ENCODE measurements around the gene HHAT.

The HHAT gene

GRCh38 chr1:210499956-210500355 lies 171.3 kb downstream of the HHAT start:
- no peak for DNase-seq

GRCh38 chr1:210500831-210501230 lies 172.1 kb downstream of the HHAT start:
- no peak for DNase-seq

DNA sequence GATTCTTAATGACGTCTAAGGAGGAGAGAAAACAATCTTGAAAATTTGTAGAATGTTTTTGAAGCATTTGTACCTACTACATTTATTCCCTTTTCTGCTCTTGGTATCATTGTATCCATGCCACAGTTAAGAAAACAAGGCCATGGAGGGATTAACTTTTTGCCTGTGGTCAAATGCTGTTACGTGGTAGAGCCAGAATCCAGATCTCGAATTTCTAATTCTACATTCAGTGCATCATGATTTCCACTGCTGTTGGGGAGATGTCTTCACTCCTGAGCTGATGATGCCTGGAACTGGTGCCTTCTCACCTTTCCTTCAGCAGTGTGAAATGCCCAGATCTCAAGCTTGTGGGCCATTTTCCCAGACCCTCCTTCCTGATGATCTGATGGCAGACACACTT lies 175.6 kb downstream of the HHAT start:
- DNase-seq: no peak

DNA sequence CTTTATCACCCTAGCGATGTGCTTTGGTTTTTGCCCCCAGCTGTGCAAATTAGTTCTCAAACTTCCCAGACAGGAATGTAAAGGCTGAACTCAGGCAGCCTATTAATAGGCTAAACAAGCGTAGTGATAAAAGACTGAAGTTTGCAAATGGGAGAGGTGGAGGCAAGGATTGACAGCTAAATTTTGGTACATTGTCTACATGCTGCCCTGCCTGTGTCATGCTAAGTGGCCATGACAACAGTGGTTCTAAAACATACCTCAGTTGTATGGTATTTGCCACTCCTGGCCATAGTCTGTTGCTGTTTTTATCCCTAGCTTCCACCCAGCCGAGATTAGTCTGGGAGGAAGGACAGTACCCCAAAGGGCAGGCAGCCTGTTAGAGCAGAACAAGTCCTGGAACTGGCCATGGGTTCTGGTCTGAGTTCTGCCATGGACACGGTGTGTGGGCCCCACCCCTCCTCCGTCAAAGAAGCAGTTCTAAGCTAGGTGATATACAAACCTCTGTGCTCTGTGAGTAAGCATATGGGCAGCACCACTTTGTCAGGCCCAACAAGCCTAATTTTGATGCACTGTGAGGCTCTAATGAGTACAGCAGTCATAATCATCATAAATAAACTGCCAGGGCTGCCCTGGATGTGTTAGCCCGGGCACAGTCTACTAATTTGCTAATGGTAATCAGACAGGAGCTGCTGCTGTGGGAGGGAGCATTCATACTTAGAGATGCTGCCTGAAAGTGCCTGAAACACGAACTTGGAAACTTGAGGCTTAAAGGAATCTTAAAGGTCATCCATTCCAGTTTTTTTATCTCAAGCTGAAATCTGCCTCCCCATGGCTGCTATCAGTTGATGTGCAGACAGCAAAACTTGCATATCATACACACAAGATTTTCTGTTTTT lies 177.1 kb downstream of the HHAT start:
- no peak for DNase-seq

GRCh38 chr1:210506689-210507088 lies 178.0 kb downstream of the HHAT start:
- no peak for DNase-seq

- no peak for DNase-seq
Observed at GRCh38 chr1:210516092-210516656, 187.5 kb downstream of the HHAT start.

DNA sequence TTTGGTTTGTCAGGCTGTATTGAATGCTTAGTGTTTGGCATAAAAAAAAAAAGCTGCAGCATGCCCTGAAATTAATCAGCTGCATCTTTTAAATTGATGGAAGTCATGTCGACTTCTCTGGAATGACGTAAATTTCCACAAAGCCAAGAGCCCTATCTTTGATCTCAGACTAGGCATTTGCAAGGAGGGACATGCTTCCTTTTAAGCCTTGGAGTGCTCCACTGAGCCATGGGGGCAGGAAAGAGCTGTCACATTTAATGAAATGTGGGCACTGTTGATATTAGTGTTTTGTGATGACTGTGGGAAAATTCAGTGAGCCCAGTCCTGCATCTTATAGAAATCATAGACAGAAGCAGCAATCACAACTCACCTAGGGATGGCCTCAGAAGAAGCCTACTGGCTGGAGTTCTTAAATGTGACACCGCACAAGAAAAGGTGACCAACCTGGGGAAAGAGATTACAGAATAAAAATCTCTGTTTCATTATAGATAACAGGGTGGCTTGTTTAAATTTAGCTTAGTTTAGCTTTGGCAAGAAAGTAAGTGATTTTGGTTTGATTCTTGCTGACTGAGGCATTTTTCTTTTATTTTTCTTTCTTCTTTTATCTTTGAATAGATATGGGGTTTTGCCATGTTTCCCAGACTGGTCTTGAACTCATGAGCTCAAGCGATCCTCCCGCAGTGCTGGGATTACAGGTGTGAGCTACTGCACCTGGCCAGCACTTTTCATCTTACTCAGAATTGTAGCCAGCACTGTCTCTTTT lies 188.2 kb downstream of the HHAT start:
- DNase-seq: no peak

DNA sequence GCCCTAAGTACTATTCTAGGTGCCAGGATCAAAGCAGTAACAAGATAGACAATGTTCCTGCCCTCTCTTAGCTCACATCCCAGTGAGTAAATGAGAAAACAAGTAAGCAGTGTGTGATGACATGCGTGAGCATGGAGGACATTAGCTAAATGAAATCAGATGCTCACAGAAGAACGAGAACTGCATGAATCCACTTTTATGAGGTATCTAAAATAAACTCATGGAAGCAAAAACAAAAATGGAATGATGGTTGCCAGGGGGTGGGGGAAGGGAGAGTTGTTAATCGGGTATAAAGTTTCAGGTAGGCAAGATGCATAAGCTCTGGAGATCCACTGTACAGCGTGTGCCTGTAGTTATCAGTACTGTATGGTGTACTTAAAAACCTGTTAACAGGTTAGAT lies 195.1 kb downstream of the HHAT start:
- no peak for DNase-seq

DNA sequence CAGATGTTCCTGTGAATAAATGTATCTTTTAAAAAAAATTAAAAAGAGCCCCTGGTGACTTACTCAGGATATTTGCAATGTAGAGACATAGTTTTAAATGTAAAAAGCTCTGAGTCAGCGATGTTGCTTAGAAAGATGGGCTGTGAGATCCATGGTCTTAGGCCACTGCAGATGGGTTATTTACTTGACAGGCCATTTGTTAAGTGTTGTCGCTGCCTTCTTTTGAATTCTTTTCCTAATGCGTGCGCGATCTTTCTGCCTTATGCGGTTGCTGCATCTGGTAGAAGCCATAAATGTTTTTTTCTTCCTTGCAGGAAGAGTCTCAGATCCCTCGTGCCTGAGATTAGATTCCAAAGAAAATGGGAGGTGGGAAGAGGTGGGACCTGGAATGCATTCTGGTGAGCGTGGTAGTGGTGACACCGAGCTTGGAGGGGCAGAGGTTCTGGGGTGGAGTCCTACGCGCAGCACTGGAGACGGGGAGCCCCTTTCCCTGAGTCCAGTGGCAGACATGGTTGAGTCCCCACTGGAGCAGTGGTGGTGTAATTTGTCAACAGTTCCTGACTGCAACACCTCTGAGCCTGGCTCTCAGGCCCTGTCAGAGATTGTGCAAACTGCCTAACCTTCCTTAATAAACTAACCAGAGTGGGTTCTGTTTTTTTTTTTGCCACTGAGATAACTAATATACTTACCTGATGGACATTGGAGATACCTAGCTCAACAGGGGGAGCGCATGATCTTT lies 197.2 kb downstream of the HHAT start:
- DNase-seq: no peak

GRCh38 chr1:210527091-210527490 lies 198.4 kb downstream of the HHAT start:
- DNase-seq: no peak

GRCh38 chr1:210531475-210532222 lies 202.9 kb downstream of the HHAT start:
- DNase-seq: no peak

GRCh38 chr1:210532223-210532598 lies 203.5 kb downstream of the HHAT start:
- DNase-seq: no peak

GRCh38 chr1:210535761-210536160 lies 207.1 kb downstream of the HHAT start:
- DNase-seq: no peak

GRCh38 chr1:210536254-210536961 lies 207.7 kb downstream of the HHAT start:
- no peak for DNase-seq

GRCh38 chr1:210540288-210540687 lies 211.6 kb downstream of the HHAT start:
- no peak for DNase-seq

GRCh38 chr1:210541680-210542358 lies 213.1 kb downstream of the HHAT start:
- no peak for DNase-seq

- no peak for DNase-seq
Observed at GRCh38 chr1:210551899-210552298, 223.2 kb downstream of the HHAT start.

DNA sequence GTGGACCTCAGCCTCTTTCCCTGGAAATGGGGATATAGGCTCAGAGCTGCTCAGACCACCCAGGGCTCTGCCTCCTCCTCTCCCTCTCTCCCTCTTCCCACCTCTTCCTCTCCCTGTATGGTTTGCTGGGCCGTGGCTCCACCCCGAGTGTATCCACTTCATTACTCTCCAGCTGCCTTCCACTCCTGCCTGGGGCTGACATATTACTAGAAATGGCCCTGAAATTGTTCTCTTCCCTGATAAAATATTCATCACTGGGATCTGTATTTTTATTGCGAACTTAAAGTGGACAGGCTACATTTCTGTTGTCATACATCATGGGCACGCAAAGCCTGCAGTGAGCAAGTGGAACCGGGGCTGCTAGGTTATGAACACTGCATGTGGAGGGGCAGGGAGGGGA lies 225.0 kb downstream of the HHAT start:
- DNase-seq: no peak

DNA sequence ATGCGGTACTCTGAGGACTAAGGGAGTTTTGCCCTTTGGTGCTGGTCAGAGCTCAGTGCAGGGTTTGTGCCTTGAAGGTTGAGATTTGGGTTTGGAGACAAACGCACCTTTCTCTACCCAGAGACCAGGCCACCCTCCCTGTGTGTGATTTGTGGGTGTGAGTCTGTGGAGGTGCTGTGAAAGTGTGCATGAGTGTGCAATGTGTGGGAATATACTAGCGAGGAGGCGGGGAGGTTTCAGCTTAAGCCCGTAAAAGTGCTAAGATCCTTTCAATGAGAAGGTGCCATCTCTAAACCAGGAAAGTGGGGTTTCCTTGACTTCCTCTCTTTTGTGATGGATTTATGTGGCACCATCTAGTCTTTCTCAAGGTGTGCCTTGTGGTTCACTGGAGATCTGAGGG lies 225.7 kb downstream of the HHAT start:
- no peak for DNase-seq

DNA sequence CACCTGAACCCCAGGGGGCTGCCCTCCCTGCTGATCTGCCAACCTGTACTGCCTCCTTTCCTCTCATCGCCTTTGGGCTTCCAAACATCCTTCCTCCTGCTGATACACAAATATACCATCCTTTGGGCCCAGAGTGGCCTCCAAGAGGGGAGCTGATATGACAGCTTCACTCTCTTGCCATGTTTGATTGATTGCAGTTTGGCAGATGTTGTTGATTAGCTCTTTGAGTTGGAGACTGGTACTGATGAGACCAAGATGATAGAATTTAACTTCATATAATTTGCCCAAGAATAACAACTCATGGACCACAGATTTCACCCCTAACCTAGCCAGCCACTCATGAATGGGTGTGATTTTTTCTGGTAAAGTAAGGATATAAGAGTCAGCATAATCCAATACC lies 227.8 kb downstream of the HHAT start:
- DNase-seq: no peak

GRCh38 chr1:210557426-210558077 lies 228.8 kb downstream of the HHAT start:
- no peak for DNase-seq

Data from bone marrow (tissue), 2 donors.